Transverse colon (tissue), 3 donors: ENCODE data around the gene RINL.

ENCODE experiments used
- POLR2A ChIP-seq: fragments of 450-650 bp; IDR thresholded peaks from one replicate; pipeline ENCODE4 v1.6.1; 2016; ENCODE audit warnings: antibody characterized with exemption, mild to moderate bottlenecking, moderate library complexity
- TF ChIP-seq, protein P1 (sequence below), 5 experiments: fragments of 200-600 bp in 3 of 5; fragments of 450-650 bp in 2 of 5; sonication (generic) in 3 of 5; IDR thresholded peaks; 1 replicate in 2 of 5; 2 replicates in 3 of 5; pipeline ENCODE4 v1.5.1; 2016 to 2017; ENCODE audit warnings: antibody characterized with exemption in 5 of 5, inconsistent platforms in 3 of 5, mild to moderate bottlenecking in 2 of 5, moderate library complexity in 1 of 5

DNA sequence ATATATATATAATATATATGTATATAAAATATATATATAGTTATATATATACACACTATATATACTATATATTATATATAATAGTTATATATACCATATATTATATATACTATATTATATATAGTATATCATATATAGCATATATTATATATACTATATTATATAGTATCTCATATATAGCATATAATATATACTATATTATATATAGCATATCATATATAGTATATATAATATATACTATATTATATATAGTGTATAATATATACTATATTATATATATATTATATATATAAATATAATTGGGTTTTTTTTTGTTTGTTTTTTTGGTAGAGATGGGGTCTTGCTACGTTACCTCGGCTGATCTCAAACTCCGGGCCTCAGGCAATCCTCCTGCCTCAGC, 16.7 kb downstream of the RINL start:
- TF ChIP-seq, protein P1, sequence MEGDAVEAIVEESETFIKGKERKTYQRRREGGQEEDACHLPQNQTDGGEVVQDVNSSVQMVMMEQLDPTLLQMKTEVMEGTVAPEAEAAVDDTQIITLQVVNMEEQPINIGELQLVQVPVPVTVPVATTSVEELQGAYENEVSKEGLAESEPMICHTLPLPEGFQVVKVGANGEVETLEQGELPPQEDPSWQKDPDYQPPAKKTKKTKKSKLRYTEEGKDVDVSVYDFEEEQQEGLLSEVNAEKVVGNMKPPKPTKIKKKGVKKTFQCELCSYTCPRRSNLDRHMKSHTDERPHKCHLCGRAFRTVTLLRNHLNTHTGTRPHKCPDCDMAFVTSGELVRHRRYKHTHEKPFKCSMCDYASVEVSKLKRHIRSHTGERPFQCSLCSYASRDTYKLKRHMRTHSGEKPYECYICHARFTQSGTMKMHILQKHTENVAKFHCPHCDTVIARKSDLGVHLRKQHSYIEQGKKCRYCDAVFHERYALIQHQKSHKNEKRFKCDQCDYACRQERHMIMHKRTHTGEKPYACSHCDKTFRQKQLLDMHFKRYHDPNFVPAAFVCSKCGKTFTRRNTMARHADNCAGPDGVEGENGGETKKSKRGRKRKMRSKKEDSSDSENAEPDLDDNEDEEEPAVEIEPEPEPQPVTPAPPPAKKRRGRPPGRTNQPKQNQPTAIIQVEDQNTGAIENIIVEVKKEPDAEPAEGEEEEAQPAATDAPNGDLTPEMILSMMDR (IDR thresholded peaks at IDR 0.05) = no peak
- no peak for TF ChIP-seq POLR2A
